GM21825 (cell line): ENCODE results near the gene GNAT2.
A peak's percentile ranks its signal among the peaks of the same experiment; 100 is the strongest.
"Not testable (repeated sequence)": the region's sequence is repeated elsewhere in the genome, so short reads cannot be mapped to it uniquely, and the experiment has no call there.

ENCODE experiments used
- ATAC-seq: cut with Tn5 transposase; IDR thresholded peaks from one replicate; pipeline ENCODE4 v1.9.1; 2021; ENCODE audit warnings: mild to moderate bottlenecking, moderate library complexity; ENCODE audit not compliant: unreplicated experiment

The GNAT2 gene

DNA sequence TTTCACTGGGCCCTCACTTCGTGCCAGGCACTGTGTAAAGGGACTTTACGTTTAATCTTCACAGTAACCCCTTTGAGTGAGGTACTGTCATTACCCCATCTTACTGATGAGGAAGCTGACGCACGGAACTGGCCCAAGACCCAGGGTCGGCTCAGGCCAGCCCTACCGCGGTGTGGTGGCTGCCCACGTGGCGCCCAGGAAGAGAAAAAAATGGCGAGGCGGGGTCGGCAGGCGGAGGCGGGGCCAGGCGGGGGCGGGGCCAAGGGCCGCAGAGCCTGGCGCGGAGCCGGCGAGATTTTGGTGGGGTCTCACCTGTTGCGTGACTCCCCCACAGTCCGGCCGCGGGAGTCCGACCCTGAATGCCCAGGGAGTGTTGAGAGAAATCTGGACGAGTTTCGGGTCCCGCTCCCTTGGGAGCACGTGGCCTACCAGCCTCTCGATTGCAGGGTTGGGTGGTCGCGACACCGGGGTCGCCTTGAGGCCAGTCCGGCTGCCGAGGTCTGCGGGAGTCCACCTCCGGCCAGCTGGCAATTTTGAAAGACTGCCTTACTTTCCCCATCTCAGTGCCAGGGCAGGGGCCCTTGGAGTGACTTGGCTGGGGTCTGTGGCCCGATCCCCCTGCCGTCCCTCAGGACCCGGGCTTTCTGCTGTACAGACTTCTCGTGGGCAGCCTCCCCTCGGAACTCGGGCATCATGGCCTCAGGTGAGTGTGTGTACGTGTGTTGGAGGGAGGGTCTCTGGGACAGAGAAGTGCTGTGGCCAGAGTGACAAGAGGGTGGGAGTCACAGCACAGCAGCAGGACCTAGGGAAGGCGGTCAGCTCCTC is at the start of gene GNAT2, which contains the start of gene AMPD2:
TSS of gene GNAT2 (minus strand) at position 41 of the 825 bp plus-strand sequence. CDS start 6,746 bp downstream, outside the sequence.
TSS of gene AMPD2 (plus strand) at position 262 of the 825 bp plus-strand sequence. CDS start 1,339 bp downstream, outside the sequence.
- peak; percentile 48 for ATAC-seq

DNA sequence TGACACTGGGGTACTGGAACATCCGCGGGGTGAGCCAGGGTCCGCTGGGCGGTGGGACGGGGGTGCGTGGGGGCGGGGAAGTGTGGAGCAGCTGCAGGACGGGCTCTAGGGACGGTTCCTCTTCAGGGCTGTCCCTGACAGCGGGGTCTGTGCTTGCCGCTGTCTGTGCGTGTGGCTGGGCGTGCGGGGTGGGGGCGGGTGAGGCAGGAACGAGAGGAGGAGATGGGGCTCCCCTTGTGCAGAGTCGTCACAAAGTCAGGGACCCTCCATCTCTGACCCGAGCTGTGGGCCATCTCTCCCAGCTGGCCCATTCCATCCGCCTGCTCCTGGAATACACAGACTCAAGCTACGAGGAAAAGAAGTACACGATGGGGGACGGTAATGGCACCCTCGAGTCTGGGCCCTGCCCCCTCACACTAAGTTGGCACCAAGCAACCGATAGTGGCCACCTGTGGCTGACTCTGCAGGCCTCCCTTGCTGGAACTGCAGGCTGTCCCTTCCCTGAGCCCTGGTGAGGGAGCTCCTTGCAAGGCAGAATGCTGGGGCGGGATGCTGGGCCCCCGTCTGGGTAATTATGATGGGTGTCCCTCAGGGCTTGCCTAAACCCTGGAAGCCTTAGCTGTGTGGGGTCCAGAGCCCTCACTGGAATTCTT is 48.8 kb upstream of the GNAT2 start:
- no peak for ATAC-seq

DNA sequence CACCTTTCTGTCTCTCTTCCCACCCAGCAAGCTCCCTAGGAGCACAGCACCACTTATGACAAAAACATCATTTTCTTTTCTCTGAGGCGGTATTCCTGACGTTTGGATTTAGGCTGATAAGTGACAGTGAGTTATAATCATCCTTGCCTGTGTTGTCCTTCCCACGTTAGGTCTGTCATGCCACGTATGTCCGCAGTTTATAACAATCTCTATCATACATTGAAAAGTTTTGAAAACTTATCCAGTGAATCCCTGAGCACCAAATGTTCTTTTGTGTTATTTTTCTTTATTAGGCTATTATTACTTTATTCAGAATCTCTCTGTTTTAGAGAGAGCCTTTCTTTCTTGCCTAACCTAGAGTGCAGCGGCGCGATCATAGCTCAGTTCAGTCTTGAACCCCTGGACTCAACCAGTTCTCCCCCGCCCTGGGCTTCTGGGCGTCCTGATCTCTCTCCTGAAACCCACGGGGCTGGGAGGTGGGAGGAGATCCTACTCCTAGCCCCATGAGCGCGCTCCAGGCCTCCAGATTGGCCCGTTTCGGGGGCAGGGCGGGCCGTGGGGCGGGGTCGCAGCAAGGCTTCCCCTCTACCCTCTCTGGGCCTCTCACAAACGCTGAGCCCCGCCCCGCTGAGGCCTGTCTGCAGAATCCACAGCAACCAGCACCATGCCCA is 48.2 kb upstream of the GNAT2 start, which contains the start of gene GSTM2:
TSS of gene GSTM2 (plus strand) at position 606 of the 671 bp plus-strand sequence. CDS start at position 665, 59 bp downstream.
- ATAC-seq, result peak; percentile 93

GRCh38 chr1:109664671-109665070 is 45.3 kb upstream of the GNAT2 start:
- no peak for ATAC-seq

DNA sequence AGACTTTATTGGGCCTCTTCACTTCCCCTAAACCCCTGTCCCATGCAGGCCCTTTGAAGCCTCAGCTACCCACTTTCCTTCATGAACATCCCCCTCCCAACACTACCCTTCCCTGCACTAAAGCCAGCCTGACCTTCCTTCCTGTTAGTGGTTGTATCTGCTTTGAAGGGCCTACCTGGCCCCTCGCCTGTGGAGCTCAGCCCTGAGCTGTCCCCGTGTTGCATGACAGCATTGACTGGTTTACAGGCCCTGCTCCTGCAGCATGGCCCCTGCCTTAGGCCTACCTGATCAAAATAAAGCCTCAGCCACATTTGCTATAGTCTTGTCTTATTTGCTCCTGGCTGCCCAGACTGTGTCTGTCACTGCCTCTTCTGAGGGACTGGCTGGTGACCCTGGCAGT is 42.0 kb upstream of the GNAT2 start:
- no peak for ATAC-seq

DNA sequence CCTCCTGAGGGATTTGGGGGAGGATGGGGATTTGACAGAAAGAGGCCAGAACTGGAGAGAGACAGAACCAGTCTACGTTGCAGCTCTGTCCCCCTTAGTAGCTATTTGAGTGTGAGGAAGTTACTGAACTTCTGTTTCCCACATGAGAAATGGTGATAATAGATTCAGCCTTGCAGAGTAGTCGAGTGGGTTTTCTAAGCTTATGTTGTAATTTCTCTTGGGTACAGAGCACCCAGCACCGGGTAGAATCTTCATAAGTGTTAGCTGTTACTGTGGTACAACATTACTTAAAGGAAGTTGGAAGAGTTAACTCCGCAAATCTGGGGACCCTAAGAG is 41.2 kb upstream of the GNAT2 start:
- ATAC-seq, result not testable (repeated sequence)

DNA sequence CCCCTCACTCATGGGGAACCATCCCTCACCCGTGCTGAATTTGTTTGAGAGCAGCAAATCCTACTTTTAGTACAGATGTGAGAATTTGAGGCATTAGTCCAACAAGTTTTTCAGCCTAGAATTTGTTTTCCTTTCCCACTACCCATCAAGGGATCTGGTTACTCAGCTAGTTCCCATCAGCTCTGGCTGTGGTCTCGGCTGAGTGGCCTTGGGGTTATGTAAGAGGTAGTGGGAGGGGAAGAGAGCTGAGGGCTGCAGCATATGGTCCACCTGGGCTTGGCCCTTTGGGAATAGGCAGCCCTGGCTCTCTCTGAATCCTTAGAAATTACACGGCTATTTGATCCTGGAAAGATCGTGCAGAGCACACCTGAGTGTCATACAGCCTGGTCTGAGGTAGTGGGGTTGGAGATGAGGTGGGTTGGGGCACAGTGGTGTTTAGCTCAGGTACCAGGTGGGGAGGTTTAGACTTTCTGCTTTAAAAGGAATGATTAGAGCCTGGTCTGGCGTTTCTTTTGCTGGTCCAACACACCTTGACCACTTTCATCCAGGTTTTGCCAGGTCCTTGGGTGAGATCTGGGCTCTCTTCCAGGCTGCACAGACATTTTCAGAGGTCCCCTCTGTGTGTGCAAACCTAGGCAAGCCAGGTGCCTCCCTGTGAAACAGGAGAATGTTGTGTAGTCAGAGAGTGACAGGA is 40.7 kb upstream of the GNAT2 start:
- ATAC-seq, result no peak

- no peak for ATAC-seq
These were observed 39.7 kb upstream of the GNAT2 start for GRCh38 chr1:109659145-109659544.

GRCh38 chr1:109658533-109659042 is 39.2 kb upstream of the GNAT2 start:
- no peak for ATAC-seq

DNA sequence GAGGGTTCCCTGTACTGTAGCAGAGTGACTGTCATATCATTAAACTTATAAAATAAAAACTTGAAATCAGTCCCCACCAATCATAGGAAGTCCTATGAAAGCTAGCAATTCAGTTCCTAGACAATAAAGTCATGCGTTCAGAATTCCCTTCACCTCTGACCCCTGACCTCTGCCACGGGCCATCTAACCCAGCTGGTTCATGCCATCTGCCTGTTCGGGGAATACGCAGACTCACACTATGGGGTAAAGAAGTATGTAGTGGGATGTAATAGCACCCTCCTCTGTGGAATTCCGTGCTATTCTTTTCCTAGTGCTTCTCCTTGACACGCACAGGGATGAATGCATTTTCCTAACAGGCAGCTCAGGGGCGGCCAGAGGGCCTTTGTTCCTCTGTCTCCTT is 38.6 kb upstream of the GNAT2 start:
- ATAC-seq, result no peak

DNA sequence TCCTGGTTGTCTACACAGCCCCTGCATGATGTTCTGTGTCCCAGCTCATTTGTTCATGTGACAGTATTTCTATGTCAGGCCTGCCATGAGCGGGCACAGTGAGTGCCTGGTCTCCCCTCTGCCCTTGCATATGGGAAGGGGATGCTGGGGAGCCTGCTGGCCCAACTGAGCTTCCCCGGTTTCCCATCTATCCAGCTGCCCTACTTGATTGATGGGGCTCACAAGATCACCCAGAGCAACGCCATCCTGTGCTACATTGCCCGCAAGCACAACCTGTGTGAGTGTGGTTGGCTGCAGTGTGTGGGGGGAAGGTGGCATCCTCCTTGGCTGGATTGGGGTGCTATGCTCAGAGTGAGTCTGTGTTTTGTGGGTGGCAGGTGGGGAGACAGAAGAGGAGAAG is 38.0 kb upstream of the GNAT2 start:
- ATAC-seq, result no peak

DNA sequence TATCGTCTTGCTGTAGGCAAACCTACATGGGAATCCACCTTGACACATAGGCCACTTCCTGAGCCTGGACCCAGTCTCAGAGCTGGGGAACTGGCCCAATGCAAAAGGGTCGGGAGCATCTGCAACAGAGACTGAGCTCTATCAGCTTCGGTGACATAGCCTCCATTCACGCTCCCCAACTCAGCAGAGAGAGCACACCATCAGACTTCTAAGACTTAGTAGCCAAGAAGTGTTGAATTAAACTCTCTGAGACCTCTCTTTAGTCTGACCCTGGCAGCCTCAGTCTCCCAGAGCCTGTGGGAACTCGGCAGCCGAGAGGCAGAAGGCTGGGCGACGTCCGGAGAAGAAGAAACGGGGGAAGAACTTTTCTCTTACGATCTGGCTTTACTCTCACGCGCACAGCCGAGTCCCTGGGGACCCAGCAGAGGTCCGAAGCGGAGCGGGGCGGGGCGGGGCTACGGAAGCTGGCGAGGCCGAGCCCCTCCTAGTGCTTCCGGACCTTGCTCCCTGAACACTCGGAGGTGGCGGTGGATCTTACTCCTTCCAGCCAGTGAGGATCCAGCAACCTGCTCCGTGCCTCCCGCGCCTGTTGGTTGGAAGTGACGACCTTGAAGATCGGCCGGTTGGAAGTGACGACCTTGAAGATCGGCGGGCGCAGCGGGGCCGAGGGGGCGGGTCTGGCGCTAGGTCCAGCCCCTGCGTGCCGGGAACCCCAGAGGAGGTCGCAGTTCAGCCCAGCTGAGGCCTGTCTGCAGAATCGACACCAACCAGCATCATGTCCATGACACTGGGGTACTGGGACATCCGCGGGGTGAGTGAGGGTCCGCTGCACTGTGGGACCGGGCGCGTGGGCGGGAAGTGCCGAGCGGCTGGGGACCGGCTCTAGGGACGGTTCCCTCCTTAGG is 36.5 kb upstream of the GNAT2 start, which contains the start of gene GSTM4:
TSS of gene GSTM4 (plus strand) at position 485 of the 905 bp plus-strand sequence. CDS start at position 776, 291 bp downstream.
- peak; percentile 91 for ATAC-seq

GRCh38 chr1:109654519-109654918 is 35.1 kb upstream of the GNAT2 start:
- ATAC-seq, result no peak

DNA sequence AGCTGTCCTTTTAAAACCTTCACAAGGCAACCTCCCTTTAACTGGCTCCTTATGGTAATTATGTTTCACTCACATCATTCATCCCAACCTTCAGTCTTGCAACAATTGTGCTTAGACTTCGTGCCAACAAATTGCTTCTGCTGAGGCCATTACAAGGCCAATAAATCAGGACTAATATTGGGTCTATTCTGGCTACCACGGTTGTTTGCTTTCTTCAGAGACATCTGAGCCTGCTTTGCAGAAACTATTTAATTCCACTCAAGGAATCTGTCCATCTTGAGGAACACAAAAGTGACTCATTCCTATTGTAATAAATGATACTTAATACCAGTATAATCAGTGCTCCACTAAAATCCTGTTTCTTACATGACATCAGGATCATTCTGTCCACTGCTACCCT is 33.9 kb upstream of the GNAT2 start:
- no peak for ATAC-seq

DNA sequence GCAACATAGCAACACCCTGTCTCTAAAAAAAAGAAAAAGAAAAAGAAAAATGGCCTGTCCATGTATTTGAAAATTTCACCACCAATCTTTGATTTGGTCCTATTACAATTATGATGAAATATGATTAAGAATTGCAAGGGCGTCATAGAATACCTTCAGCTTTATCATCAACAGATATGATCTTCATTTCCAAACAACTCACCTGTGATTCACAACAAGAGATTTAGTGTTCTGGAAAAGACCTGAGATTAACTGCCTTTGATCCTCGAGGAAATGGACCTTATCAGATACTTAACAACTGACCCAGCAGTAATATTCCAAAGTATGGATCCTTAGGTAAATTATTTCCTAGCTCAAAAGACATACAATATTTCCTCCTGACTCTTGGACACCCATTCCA is 33.0 kb upstream of the GNAT2 start:
- no peak for ATAC-seq

DNA sequence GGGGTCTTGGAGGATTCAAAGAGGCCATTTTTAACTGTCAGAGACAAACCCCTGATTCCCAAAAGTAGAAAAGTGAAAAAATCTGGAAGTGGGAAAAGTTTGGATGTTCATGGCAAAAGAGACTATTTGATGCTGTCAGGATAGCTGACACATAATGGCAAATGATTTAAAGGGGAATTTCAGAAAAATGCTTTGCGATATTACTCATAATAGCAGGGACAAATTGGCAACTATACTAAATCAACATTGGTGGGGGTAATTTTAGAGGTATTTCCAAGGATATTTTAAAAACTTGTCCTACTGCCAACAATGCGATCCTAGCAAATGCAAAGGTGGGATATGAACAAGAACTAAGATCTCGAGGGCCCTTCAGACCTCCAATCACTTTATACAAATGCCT is 31.2 kb upstream of the GNAT2 start:
- ATAC-seq, result no peak

DNA sequence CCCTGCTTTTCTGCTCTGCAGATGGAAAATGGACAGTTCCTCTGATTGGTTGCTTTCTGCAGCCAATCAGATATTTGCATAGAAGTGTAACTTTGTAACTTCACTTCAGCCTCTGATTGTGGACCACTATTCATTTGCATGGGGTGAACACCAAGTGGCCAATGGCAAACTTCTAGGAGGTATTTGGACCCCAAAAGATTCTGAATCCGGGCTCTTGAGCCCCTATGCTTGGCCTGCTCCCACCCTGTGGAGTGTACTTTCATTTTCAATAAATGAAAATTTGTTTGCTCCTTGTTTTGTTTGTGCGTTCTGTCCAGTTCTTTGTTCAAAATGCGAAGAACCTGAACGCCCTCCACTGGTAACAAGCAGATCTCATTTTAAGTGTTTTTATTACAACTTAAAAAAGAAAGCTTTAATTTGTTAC is 30.1 kb upstream of the GNAT2 start:
- ATAC-seq, result no peak

DNA sequence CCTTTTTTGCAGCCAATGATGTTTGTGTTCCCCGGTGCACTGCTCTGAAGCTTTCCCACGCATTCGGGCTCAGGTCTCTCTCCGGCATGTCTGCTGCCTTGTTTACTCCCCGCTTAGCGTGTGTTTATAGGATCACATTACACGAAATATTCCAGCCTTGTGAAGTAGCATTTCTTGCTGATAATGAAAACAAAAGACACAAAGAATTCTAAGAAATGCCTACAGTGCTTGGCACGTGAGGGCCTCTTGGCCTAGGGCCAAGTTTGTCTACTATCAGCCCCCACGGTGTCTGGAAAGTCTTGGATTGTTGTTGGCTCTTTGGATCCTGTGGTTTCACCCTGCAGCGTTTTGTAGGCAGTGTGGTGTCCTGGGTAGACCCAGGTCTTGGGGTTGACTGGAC is 25.3 kb upstream of the GNAT2 start:
- no peak for ATAC-seq

DNA sequence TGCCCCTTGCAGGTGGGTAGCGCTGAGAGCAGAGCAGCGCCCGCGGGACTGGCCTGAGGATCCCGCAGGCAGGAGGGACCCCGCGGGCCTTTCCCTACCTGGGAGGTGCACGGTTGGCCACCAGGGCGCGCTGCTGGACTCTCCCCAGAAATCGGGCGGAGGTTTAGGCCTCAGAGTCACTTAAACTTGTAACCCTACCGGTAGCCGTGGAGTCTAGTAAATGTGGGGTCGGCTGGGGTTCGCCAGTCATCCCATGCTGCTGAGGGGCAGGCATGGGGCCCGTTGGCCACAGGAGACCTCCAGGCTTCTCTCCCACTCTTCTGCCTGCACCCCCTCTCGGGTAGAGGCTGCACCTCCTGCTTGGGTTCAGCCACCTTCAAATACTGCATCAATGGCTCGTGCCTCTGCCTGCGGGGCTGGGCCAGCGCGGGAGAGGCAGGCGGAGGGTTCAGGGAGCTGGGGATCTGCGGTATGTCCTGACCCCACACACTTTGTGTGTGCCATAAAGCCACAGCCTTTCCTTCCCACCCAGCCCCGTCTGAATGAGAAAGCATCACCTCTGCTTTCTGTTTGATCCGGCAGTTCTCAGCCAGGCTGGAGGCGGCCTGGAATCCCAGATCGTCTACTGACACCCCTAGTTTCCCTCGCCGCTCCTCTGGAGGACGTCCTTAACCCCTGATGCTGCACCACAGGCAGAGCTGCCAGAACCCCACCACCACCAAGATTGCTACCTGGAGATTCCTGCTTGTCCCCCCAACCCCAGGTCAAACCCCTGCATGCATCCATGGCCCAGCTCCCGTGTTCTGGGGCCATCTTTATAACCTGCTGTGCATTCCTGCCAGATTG is 24.2 kb upstream of the GNAT2 start:
- ATAC-seq, result peak; percentile 86
